ENCODE measurements around the gene PMPCA.

PMPCA gene

GRCh38 chr9:136457326-136457725, 46.9 kb downstream of the PMPCA start:
- TF ChIP-seq CTCF (IDR thresholded peaks at IDR 0.05; ENCODE audit: insufficient read depth, low read depth, low read length, missing control alignments): no peak
- no peak for DNase-seq (ENCODE audit: low read depth)
- H3K4me3 ChIP-seq (ENCODE audit: low read depth, low read length): no peak overlapping the region

GRCh38 chr9:136459425-136459824, 49.0 kb downstream of the PMPCA start:
- no peak overlapping the region for H3K4me3 ChIP-seq (ENCODE audit: low read depth, low read length)
- no peak for DNase-seq (ENCODE audit: low read depth)
- no peak for TF ChIP-seq CTCF (IDR thresholded peaks at IDR 0.05; ENCODE audit: insufficient read depth, low read depth, low read length, missing control alignments)

GRCh38 chr9:136460772-136461325, 50.4 kb downstream of the PMPCA start:
- no peak for DNase-seq (ENCODE audit: low read depth)
- TF ChIP-seq CTCF (IDR thresholded peaks at IDR 0.05; ENCODE audit: insufficient read depth, low read depth, low read length, missing control alignments): no peak
- H3K4me3 ChIP-seq (ENCODE audit: low read depth, low read length): no peak overlapping the region

GRCh38 chr9:136462664-136463063, 52.2 kb downstream of the PMPCA start:
- no peak for TF ChIP-seq CTCF (IDR thresholded peaks at IDR 0.05; ENCODE audit: insufficient read depth, low read depth, low read length, missing control alignments)
- no peak for DNase-seq (ENCODE audit: low read depth)
- no peak overlapping the region for H3K4me3 ChIP-seq (ENCODE audit: low read depth, low read length)

GRCh38 chr9:136463578-136463977, 53.1 kb downstream of the PMPCA start:
- no peak for DNase-seq (ENCODE audit: low read depth)
- no peak overlapping the region for H3K4me3 ChIP-seq (ENCODE audit: low read depth, low read length)
- TF ChIP-seq CTCF (IDR thresholded peaks at IDR 0.05; ENCODE audit: insufficient read depth, low read depth, low read length, missing control alignments): no peak

GRCh38 chr9:136464241-136464640, 53.8 kb downstream of the PMPCA start:
- no peak overlapping the region for H3K4me3 ChIP-seq (ENCODE audit: low read depth, low read length)
- DNase-seq (ENCODE audit: low read depth): no peak
- no peak for TF ChIP-seq CTCF (IDR thresholded peaks at IDR 0.05; ENCODE audit: insufficient read depth, low read depth, low read length, missing control alignments)

GRCh38 chr9:136465500-136466154, 55.2 kb downstream of the PMPCA start:
- no peak for DNase-seq (ENCODE audit: low read depth)
- no peak overlapping the region for H3K4me3 ChIP-seq (ENCODE audit: low read depth, low read length)
- no peak for TF ChIP-seq CTCF (IDR thresholded peaks at IDR 0.05; ENCODE audit: insufficient read depth, low read depth, low read length, missing control alignments)
